ENCODE data around the gene RAET1E.
"Not testable (repeated sequence)": the region's sequence is repeated elsewhere in the genome, so short reads cannot be mapped to it uniquely, and the experiment has no call there.

RAET1E gene

GRCh38 chr6:149860513-149860833 is 37.4 kb downstream of the RAET1E start:
- DNase-seq = no peak

GRCh38 chr6:149859938-149860337 is 38.0 kb downstream of the RAET1E start:
- DNase-seq = no peak

GRCh38 chr6:149859368-149859767 is 38.5 kb downstream of the RAET1E start:
- no peak for DNase-seq

GRCh38 chr6:149857541-149857940 is 40.4 kb downstream of the RAET1E start:
- no peak for DNase-seq

- no peak for DNase-seq
These were observed 41.5 kb downstream of the RAET1E start for GRCh38 chr6:149856256-149856994.

- no peak for DNase-seq
These were observed 42.2 kb downstream of the RAET1E start for GRCh38 chr6:149855741-149856140.

- DNase-seq = no peak
These were observed 42.8 kb downstream of the RAET1E start for GRCh38 chr6:149855040-149855654.

- DNase-seq = no peak
These were observed 43.4 kb downstream of the RAET1E start for GRCh38 chr6:149854532-149854931.

- not testable (repeated sequence) for DNase-seq
These were observed 43.9 kb downstream of the RAET1E start for GRCh38 chr6:149854017-149854416.

GRCh38 chr6:149852881-149853280 is 45.0 kb downstream of the RAET1E start:
- no peak for DNase-seq

GRCh38 chr6:149852180-149852579 is 45.7 kb downstream of the RAET1E start:
- no peak for DNase-seq

GRCh38 chr6:149851461-149852110 is 46.3 kb downstream of the RAET1E start:
- no peak for DNase-seq

GRCh38 chr6:149848343-149848742 is 49.6 kb downstream of the RAET1E start:
- DNase-seq = not testable (repeated sequence)
